GM21360 (cell line): ENCODE measurements around the gene HNF4A.
"Not testable (repeated sequence)": the region's sequence is repeated elsewhere in the genome, so short reads cannot be mapped to it uniquely, and the experiment has no call there.

Experiments
- ATAC-seq: cut with Tn5 transposase; IDR thresholded peaks from one replicate; pipeline ENCODE4 v1.9.1; 2021; ENCODE audit warnings: mild to moderate bottlenecking, moderate library complexity; ENCODE audit not compliant: unreplicated experiment

HNF4A gene

GRCh38 chr20:44467289-44467883 is 111.9 kb downstream of the HNF4A start:
- ATAC-seq: no peak

GRCh38 chr20:44468044-44468782 is 112.7 kb downstream of the HNF4A start:
- ATAC-seq: no peak

GRCh38 chr20:44470327-44470726 is 114.8 kb downstream of the HNF4A start:
- no peak for ATAC-seq

- ATAC-seq: no peak
Measured at GRCh38 chr20:44471481-44471882, 116.0 kb downstream of the HNF4A start.

- ATAC-seq: not testable (repeated sequence)
Measured at GRCh38 chr20:44472283-44472682, 116.8 kb downstream of the HNF4A start.

- no peak for ATAC-seq
Measured at GRCh38 chr20:44475372-44475693, 119.8 kb downstream of the HNF4A start.

GRCh38 chr20:44475694-44476560 is 120.4 kb downstream of the HNF4A start, which contains the start of gene TTPAL:
TSS of gene TTPAL (plus strand) at chr20:44475874. CDS start at chr20:44480000, 4,126 bp downstream.
- ATAC-seq: peak; percentile 80

GRCh38 chr20:44477151-44477550 is 121.7 kb downstream of the HNF4A start:
- no peak for ATAC-seq

- ATAC-seq: no peak
Measured at GRCh38 chr20:44478206-44478605, 122.7 kb downstream of the HNF4A start.

- ATAC-seq: no peak
Measured at GRCh38 chr20:44479643-44480042, 124.1 kb downstream of the HNF4A start.

- ATAC-seq: no peak
Measured at GRCh38 chr20:44480097-44480496, 124.6 kb downstream of the HNF4A start.

GRCh38 chr20:44481719-44482416 is 126.4 kb downstream of the HNF4A start:
- no peak for ATAC-seq

GRCh38 chr20:44483112-44483511 is 127.6 kb downstream of the HNF4A start:
- ATAC-seq: no peak
